GM12892 (cell line): ENCODE measurements around the gene PCNX2.

ENCODE experiments used
- POLR2A ChIP-seq: IDR thresholded peaks from 2 replicates; pipeline ENCODE4 v1.6.1; 2011; ENCODE audit warnings: low read depth, low read length, control low read depth
- TAF1 ChIP-seq: IDR thresholded peaks from 2 replicates; pipeline ENCODE4 v1.6.1; 2011; ENCODE audit warnings: low read depth, mild to moderate bottlenecking, control low read depth, low read length, borderline replicate concordance

- TF ChIP-seq POLR2A (no peak), TAF1 (no peak)
These were observed 296.9 kb downstream of the PCNX2 start for GRCh38 chr1:232998646-232999045.
